ENCODE results near the gene FRYL. TPM values are rescaled to one million over a fixed set of nuclear protein-coding genes. Genes with fewer than 3 reads are reported as not detected.

Gene FRYL
- total RNA-seq, 2 donors from 2014 or later, result 29.8 to 35.1 TPM

DNA sequence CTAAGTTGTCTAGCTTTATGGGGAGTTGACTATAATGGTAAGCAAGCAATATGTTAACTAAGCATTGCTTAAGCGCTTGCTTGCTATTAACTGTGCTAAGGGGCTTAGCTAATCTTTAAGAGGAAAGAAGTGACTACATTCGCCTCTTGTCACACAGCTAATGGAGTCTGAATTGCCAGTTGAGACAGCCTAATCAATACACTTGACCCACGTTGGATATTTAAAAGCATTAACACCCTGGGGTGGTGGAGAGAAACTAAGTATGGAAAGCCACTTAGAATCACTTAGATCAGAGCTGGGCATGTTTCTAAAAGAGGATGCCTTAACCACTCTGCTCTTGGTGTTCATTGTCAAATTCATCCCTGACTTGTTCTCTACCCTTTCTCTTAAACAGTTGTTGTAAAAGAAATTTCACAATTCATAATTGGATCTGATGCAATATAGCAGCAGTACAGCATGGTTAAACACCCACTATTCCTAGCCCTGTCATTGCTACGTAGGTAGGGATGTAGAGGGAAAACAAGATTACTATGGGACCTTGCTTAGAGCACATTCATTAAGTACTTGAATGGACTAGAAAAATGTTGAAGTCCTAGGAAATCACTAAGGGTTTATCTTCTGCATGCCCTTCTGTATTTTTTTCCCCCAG lies 286.5 kb downstream of the FRYL start:
- H3K36me3 ChIP-seq, result peaks cover 4% of the 10 kb centered on the region
- H3K9me3 ChIP-seq, result no peaks in the 10 kb centered on the region
- H3K4me1 ChIP-seq, result peaks cover 0 to 13% of the 10 kb centered on the region in 2 donors
- TF ChIP-seq, protein P1, sequence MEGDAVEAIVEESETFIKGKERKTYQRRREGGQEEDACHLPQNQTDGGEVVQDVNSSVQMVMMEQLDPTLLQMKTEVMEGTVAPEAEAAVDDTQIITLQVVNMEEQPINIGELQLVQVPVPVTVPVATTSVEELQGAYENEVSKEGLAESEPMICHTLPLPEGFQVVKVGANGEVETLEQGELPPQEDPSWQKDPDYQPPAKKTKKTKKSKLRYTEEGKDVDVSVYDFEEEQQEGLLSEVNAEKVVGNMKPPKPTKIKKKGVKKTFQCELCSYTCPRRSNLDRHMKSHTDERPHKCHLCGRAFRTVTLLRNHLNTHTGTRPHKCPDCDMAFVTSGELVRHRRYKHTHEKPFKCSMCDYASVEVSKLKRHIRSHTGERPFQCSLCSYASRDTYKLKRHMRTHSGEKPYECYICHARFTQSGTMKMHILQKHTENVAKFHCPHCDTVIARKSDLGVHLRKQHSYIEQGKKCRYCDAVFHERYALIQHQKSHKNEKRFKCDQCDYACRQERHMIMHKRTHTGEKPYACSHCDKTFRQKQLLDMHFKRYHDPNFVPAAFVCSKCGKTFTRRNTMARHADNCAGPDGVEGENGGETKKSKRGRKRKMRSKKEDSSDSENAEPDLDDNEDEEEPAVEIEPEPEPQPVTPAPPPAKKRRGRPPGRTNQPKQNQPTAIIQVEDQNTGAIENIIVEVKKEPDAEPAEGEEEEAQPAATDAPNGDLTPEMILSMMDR (IDR thresholded peaks at IDR 0.05), result no peak
- no peak for DNase-seq (ENCODE audit: low spot score)
- no peak overlapping the region for H3K4me3 ChIP-seq
- H3K27ac ChIP-seq, result no peak overlapping the region
- peaks cover 0 to 12% of the 10 kb centered on the region in 2 donors for H3K27me3 ChIP-seq

GRCh38 chr4:48491514-48492176 lies 288.4 kb downstream of the FRYL start:
- Histone ChIP-seq H3K9me3 (no peaks in the 10 kb centered on the region), H3K27ac (no peak overlapping the region), H3K4me3 (no peak overlapping the region), H3K36me3 (no peaks in the 10 kb centered on the region), H3K4me1 (peaks cover 0 to 13% of the 10 kb centered on the region in 2 donors), H3K27me3 (peaks cover 0 to 12% of the 10 kb centered on the region in 2 donors)
- no peak for DNase-seq (ENCODE audit: low spot score)
- TF ChIP-seq, protein P1 (IDR thresholded peaks at IDR 0.05), result no peak

DNA sequence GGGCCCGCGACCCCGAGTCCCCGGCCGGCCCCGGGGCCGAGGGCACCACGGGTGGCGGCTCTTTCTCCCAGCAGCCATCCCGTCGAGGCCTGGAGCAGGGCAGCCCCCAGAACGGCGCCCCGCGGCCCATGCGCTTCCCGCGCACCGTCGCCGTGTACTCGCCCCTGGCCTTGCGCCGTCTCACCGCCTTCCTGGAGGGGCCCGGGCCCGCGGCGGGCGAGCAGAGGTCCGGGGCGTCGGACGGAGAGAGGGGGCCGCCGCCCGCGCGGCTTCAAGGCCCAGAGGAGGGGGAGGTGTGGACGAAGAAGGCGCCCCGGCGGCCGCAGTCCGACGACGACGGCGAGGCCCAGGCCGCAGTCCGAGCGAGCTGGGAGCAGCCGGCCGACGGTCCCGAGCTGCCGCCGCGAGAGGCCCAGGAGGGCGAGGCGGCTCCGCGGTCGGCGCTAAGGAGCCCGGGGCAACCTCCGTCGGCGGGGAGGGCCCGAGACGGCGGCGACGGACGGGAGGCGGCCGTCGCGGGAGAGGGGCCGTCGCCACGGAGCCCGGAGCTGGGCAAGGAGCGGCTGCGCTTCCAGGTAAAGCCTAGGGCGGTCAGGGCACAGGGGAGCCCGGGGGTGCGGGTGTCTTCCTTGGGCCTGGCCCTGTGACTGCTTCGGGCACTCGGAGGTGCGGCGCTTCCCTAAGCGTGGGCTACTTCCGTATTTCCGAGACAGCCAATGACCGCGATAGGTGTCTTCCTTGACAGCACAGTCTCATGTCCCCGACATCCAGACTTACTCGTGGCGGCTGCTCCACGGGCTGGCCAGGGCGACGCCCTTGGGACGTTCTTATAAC lies 289.2 kb downstream of the FRYL start:
- no peak overlapping the region for H3K27ac ChIP-seq
- TF ChIP-seq, protein P1 (IDR thresholded peaks at IDR 0.05), result no peak
- H3K4me1 ChIP-seq, result peaks cover 0 to 13% of the 10 kb centered on the region in 2 donors
- peaks cover 0 to 12% of the 10 kb centered on the region in 2 donors for H3K27me3 ChIP-seq
- no peaks in the 10 kb centered on the region for H3K9me3 ChIP-seq
- H3K4me3 ChIP-seq, result peak overlapping the region in 1 of 2 donors; percentile 48
- no peak for DNase-seq (ENCODE audit: low spot score)
- H3K36me3 ChIP-seq, result no peaks in the 10 kb centered on the region

GRCh38 chr4:48490012-48490679 lies 289.9 kb downstream of the FRYL start, which contains the start of gene ZAR1:
TSS of gene ZAR1 (plus strand) at chr4:48490252. CDS start at chr4:48490292, 40 bp downstream.
- peaks cover 0 to 13% of the 10 kb centered on the region in 2 donors for H3K4me1 ChIP-seq
- TF ChIP-seq, protein P1 (IDR thresholded peaks at IDR 0.05), result no peak
- no peak within 1 kb of the TSS for H3K27ac ChIP-seq
- H3K36me3 ChIP-seq, result no peaks in the 10 kb centered on the region
- no peaks in the 10 kb centered on the region for H3K9me3 ChIP-seq
- peak within 1 kb of the TSS; percentile 14 to 48 for H3K4me3 ChIP-seq
- no peak for DNase-seq (ENCODE audit: low spot score)
- peaks cover 0 to 12% of the 10 kb centered on the region in 2 donors for H3K27me3 ChIP-seq

GRCh38 chr4:48489683-48490011 lies 290.4 kb downstream of the FRYL start:
- Histone ChIP-seq H3K27me3 (peaks cover 3 to 12% of the 10 kb centered on the region in 2 donors), H3K27ac (no peak overlapping the region), H3K4me1 (peaks cover 0 to 13% of the 10 kb centered on the region in 2 donors), H3K36me3 (no peaks in the 10 kb centered on the region), H3K9me3 (no peaks in the 10 kb centered on the region), H3K4me3 (peak overlapping the region; percentile 14 to 48)
- DNase-seq (ENCODE audit: low spot score), result no peak
- TF ChIP-seq, protein P1 (IDR thresholded peaks at IDR 0.05), result no peak
